Natural killer cell (primary cell): ENCODE data around the gene GRM1. TPM values are rescaled to one million over a fixed set of nuclear protein-coding genes. Genes with fewer than 3 reads are reported as not detected.

Experiments used
- ATAC-seq, 3 donors: fragments of 150-1000 bp in 2 of 3; fragments of 200-7000 bp in 1 of 3; cut with Tn5 transposase; 1 replicate in 1 of 3; 2 replicates in 2 of 3; pipeline ENCODE4 v1.10.0; 2021; ENCODE audit warnings: mild to moderate bottlenecking in 2 of 3, moderate library complexity in 2 of 3
- DNase-seq, 2 donors: peaks; one replicate each; pipeline versions ENCODE4 v3.0.0 to v3.0.0-alpha.2; 2013 to 2021; ENCODE audit warnings: mixed read lengths in 1 of 2
- H3K27ac ChIP-seq: one replicate; pipeline ENCODE4 v1.5.1; 2013; ENCODE audit warnings: mild to moderate bottlenecking, low read length
- H3K27me3 ChIP-seq: one replicate; pipeline ENCODE4 v1.6.1; 2013; ENCODE audit warnings: low read length; ENCODE audit not compliant: control insufficient read depth, insufficient read depth
- H3K36me3 ChIP-seq: one replicate; pipeline ENCODE4 v1.6.1; 2013; ENCODE audit warnings: low read length; ENCODE audit not compliant: control insufficient read depth, insufficient read depth
- H3K4me1 ChIP-seq: one replicate; pipeline ENCODE4 v1.6.1; 2013; ENCODE audit warnings: low read length; ENCODE audit not compliant: control insufficient read depth, insufficient read depth
- H3K4me3 ChIP-seq: one replicate; pipeline ENCODE4 v1.5.1; 2013; ENCODE audit warnings: low read length
- H3K9me3 ChIP-seq: one replicate; pipeline ENCODE4 v1.6.1; 2013; ENCODE audit warnings: low read length; ENCODE audit not compliant: control insufficient read depth, insufficient read depth
- H3K27ac Mint-ChIP-seq, 2 donors: one replicate each; pipeline ENCODE4 v1.8.0; 2022; ENCODE audit warnings: mild to moderate bottlenecking in 2 of 2, mixed read lengths in 2 of 2, moderate library complexity in 1 of 2
- H3K27me3 Mint-ChIP-seq, 2 donors: one replicate each; pipeline ENCODE4 v1.8.0; 2022; ENCODE audit warnings: low read depth in 2 of 2, mixed read lengths in 2 of 2
- H3K36me3 Mint-ChIP-seq: one replicate; pipeline ENCODE4 v1.8.0; 2022; ENCODE audit warnings: mixed read lengths
- H3K4me1 Mint-ChIP-seq, 2 donors: one replicate each; pipeline ENCODE4 v1.8.0; 2022; ENCODE audit warnings: mixed read lengths in 2 of 2
- H3K4me3 Mint-ChIP-seq: one replicate; pipeline ENCODE4 v1.8.0; 2022; ENCODE audit warnings: mild to moderate bottlenecking, moderate library complexity, mixed read lengths
- H3K9me3 Mint-ChIP-seq, 2 donors: one replicate each; pipeline ENCODE4 v1.8.0; 2022; ENCODE audit warnings: mixed read lengths in 2 of 2
- CTCF ChIP-seq: fragments of 200-600 bp; IDR thresholded peaks from one replicate; pipeline ENCODE4 v1.8.0; 2022; ENCODE audit warnings: antibody characterized with exemption
- WGBS: methylation state at CpG from one replicate; pipeline ENCODE4 v1.1.7; 2013; ENCODE audit warnings: missing lambda C conversion rate; ENCODE audit not compliant: insufficient coverage; 5-methylcytosine and 5-hydroxymethylcytosine counted together
- intact Hi-C: fragments of 100-400 bp; cut with micrococcal nuclease; formaldehyde crosslinking; loops from one replicate; pipeline ENCODE4 v1.14.2; 2022
- total RNA-seq, 4 donors: library from RNA; stranded (reverse); fragments of 120-200 nt in 1 of 4; gene quantifications; one replicate each; pipeline versions ENCODE4 v1.2.3 to v1.2.4, GENCODE V29; 2013 to 2022

The GRM1 gene
- total RNA-seq, 3 donors from 2014 or later (not counting 1 experiment from before 2014, with no cell fraction given), result not detected

GRCh38 chr6:146410851-146411595 lies 382.2 kb downstream of the GRM1 start:
- WGBS, result 88% methylated on average over 2 of the region's 2 CpGs
- Histone ChIP-seq H3K27ac (no peak overlapping the region), H3K4me1 (no peaks in the 10 kb centered on the region), H3K27me3 (no peaks in the 10 kb centered on the region), H3K36me3 (no peaks in the 10 kb centered on the region), H3K4me3 (no peak overlapping the region), H3K9me3 (no peaks in the 10 kb centered on the region)
- ATAC-seq (no peak), DNase-seq (no peak)
- intact Hi-C loops, result no loop called here
- no peaks in the 10 kb centered on the region for H3K36me3 Mint-ChIP-seq
- H3K4me1 Mint-ChIP-seq, result no peaks in the 10 kb centered on the region
- TF ChIP-seq CTCF, result no peak
- no peak overlapping the region for H3K27ac Mint-ChIP-seq
- H3K9me3 Mint-ChIP-seq, result peaks cover 11 to 18% of the 10 kb centered on the region in 2 donors
- no peaks in the 10 kb centered on the region for H3K27me3 Mint-ChIP-seq
- no peak overlapping the region for H3K4me3 Mint-ChIP-seq

GRCh38 chr6:146419576-146419975 lies 390.7 kb downstream of the GRM1 start:
- no peak overlapping the region for H3K27ac ChIP-seq
- no peaks in the 10 kb centered on the region for H3K9me3 ChIP-seq
- no peak overlapping the region for H3K4me3 ChIP-seq
- Mint-ChIP-seq H3K4me1 (peaks cover 9 to 11% of the 10 kb centered on the region in 2 donors), H3K27ac (no peak overlapping the region), H3K27me3 (no peaks in the 10 kb centered on the region), H3K9me3 (peaks cover 9% of the 10 kb centered on the region in 2 donors), H3K36me3 (no peaks in the 10 kb centered on the region), H3K4me3 (no peak overlapping the region)
- H3K4me1 ChIP-seq, result peaks cover 10% of the 10 kb centered on the region
- no peaks in the 10 kb centered on the region for H3K36me3 ChIP-seq
- H3K27me3 ChIP-seq, result no peaks in the 10 kb centered on the region
- ATAC-seq, result no peak
- no peak for TF ChIP-seq CTCF
- intact Hi-C loops, result no loop called here
- no peak for DNase-seq
- 82% methylated on average over 5 of the region's 5 CpGs for WGBS

- peaks cover 10% of the 10 kb centered on the region for H3K4me1 ChIP-seq
- no peak for DNase-seq
- peak in 1 of 3 donors; percentile 39 for ATAC-seq
- H3K4me3 ChIP-seq, result no peak overlapping the region
- no peak overlapping the region for H3K27ac ChIP-seq
- peaks cover 9 to 11% of the 10 kb centered on the region in 2 donors for H3K4me1 Mint-ChIP-seq
- 73% methylated on average over 3 of the region's 3 CpGs for WGBS
- no peaks in the 10 kb centered on the region for H3K36me3 Mint-ChIP-seq
- peaks cover 9% of the 10 kb centered on the region in 2 donors for H3K9me3 Mint-ChIP-seq
- intact Hi-C loops, result no loop called here
- H3K27me3 Mint-ChIP-seq, result no peaks in the 10 kb centered on the region
- no peak overlapping the region for H3K27ac Mint-ChIP-seq
- no peak for TF ChIP-seq CTCF
- no peak overlapping the region for H3K4me3 Mint-ChIP-seq
- no peaks in the 10 kb centered on the region for H3K9me3 ChIP-seq
- H3K27me3 ChIP-seq, result no peaks in the 10 kb centered on the region
- no peaks in the 10 kb centered on the region for H3K36me3 ChIP-seq
Measured at GRCh38 chr6:146420255-146420654, 391.4 kb downstream of the GRM1 start.
